COR-L47 (cell line): ENCODE results near the gene ACSF3.
"Not testable (repeated sequence)": the region's sequence is repeated elsewhere in the genome, so short reads cannot be mapped to it uniquely, and the experiment has no call there.

Source experiments
- DNase-seq: peaks from one replicate; lab custom pipeline; 2025; lab: John Stamatoyannopoulos, UW

Gene ACSF3

GRCh38 chr16:89190150-89190958, 96.7 kb downstream of the ACSF3 start:
- DNase-seq, result no peak

- no peak for DNase-seq
These were observed 97.6 kb downstream of the ACSF3 start for GRCh38 chr16:89191033-89191900.

- no peak for DNase-seq
These were observed 98.2 kb downstream of the ACSF3 start for GRCh38 chr16:89191901-89192185.

- DNase-seq, result not testable (repeated sequence)
These were observed 98.7 kb downstream of the ACSF3 start for GRCh38 chr16:89192186-89192955.

GRCh38 chr16:89192956-89193575, 99.4 kb downstream of the ACSF3 start:
- DNase-seq, result no peak

GRCh38 chr16:89193576-89194293, 100.1 kb downstream of the ACSF3 start:
- DNase-seq, result no peak

- no peak for DNase-seq
These were observed 101.0 kb downstream of the ACSF3 start for GRCh38 chr16:89194340-89195311.

- DNase-seq, result no peak
These were observed 102.0 kb downstream of the ACSF3 start for GRCh38 chr16:89195521-89196171.

- no peak for DNase-seq
These were observed 103.5 kb downstream of the ACSF3 start for GRCh38 chr16:89197033-89197632.

GRCh38 chr16:89197633-89198416, 104.2 kb downstream of the ACSF3 start:
- DNase-seq, result no peak

- no peak for DNase-seq
These were observed 105.0 kb downstream of the ACSF3 start for GRCh38 chr16:89198417-89199240.

- no peak for DNase-seq
These were observed 105.8 kb downstream of the ACSF3 start for GRCh38 chr16:89199241-89200123.

GRCh38 chr16:89200124-89200849, 106.6 kb downstream of the ACSF3 start, which contains the start of gene SLC22A31:
TSS of gene SLC22A31 (minus strand) at chr16:89200537. CDS start at chr16:89200501, 36 bp downstream.
- no peak for DNase-seq

GRCh38 chr16:89200850-89201411, 107.3 kb downstream of the ACSF3 start:
- no peak for DNase-seq
